Muscle of back (tissue), 11 donors: Measurements from ENCODE around the gene P2RY14. TPM values are rescaled to one million over a fixed set of nuclear protein-coding genes. Genes with fewer than 3 reads are reported as not detected.
"Not testable (repeated sequence)": the region's sequence is repeated elsewhere in the genome, so short reads cannot be mapped to it uniquely, and the experiment has no call there.

ENCODE experiments used
- DNase-seq, 3 donors: peaks; one replicate each; pipeline versions ENCODE4 v3.0.0 to v3.0.0-alpha.2; 2013
- polyA plus RNA-seq, 10 donors: library from polyadenylated mRNA; unstranded; fragments of 120-200 nt; gene quantifications; one replicate each; pipeline ENCODE4 v1.2.1, GENCODE V29; 2013; ENCODE audit not compliant: insufficient read length in 10 of 10

P2RY14 gene
- polyA plus RNA-seq, 10 donors: 1.0 to 1.9 (median 1.4) TPM

- peak in 2 of 3 donors; percentile 62 to 79 for DNase-seq
Observed at GRCh38 chr3:151262871-151263525, 15.3 kb downstream of the P2RY14 start.

- no peak for DNase-seq
Observed at GRCh38 chr3:151259664-151260063, 18.7 kb downstream of the P2RY14 start.

- DNase-seq: no peak
Observed at GRCh38 chr3:151256749-151257148, 21.6 kb downstream of the P2RY14 start.

- peak in 1 of 3 donors; percentile 66 for DNase-seq
Observed at GRCh38 chr3:151248772-151249337, 29.5 kb downstream of the P2RY14 start.

GRCh38 chr3:151242006-151242405 is 36.3 kb downstream of the P2RY14 start:
- DNase-seq: not testable (repeated sequence)

- DNase-seq: no peak
Observed at GRCh38 chr3:151236736-151237135, 41.6 kb downstream of the P2RY14 start.

- DNase-seq: no peak
Observed at GRCh38 chr3:151236316-151236715, 42.0 kb downstream of the P2RY14 start.

GRCh38 chr3:151234825-151235224 is 43.5 kb downstream of the P2RY14 start:
- DNase-seq: no peak

- DNase-seq: no peak
Observed at GRCh38 chr3:151232991-151233390, 45.4 kb downstream of the P2RY14 start.

GRCh38 chr3:151232403-151232802 is 45.9 kb downstream of the P2RY14 start:
- not testable (repeated sequence) for DNase-seq

GRCh38 chr3:151230646-151231045 is 47.7 kb downstream of the P2RY14 start:
- peak in 1 of 3 donors; percentile 17 for DNase-seq

GRCh38 chr3:151228666-151229040 is 49.7 kb downstream of the P2RY14 start:
- DNase-seq: peak; percentile 46 to 78 (median 75)

- peak; percentile 87 to 93 (median 89) for DNase-seq
Observed at GRCh38 chr3:151227807-151228665, 50.3 kb downstream of the P2RY14 start.

- DNase-seq: no peak
Observed at GRCh38 chr3:151227266-151227806, 51.0 kb downstream of the P2RY14 start.

GRCh38 chr3:151226825-151227224 is 51.5 kb downstream of the P2RY14 start:
- no peak for DNase-seq

GRCh38 chr3:151226088-151226563 is 52.2 kb downstream of the P2RY14 start:
- DNase-seq: peak in 1 of 3 donors; percentile 89

- DNase-seq: no peak
Observed at GRCh38 chr3:151225040-151225975, 53.0 kb downstream of the P2RY14 start.

- DNase-seq: no peak
Observed at GRCh38 chr3:151224268-151224866, 54.0 kb downstream of the P2RY14 start.

- DNase-seq: peak in 1 of 3 donors; percentile 84
Observed at GRCh38 chr3:151219056-151219455, 59.3 kb downstream of the P2RY14 start.

GRCh38 chr3:151218136-151218535 is 60.2 kb downstream of the P2RY14 start:
- DNase-seq: no peak
